Measurements from ENCODE around the gene CDC6. TPM values are rescaled to one million over a fixed set of nuclear protein-coding genes. Genes with fewer than 3 reads are reported as not detected.
A peak's percentile ranks its signal among the peaks of the same experiment; 100 is the strongest.

Gene CDC6
- total RNA-seq, 3 donors from 2014 or later: 0.29 to 0.98 (median 0.80) TPM

DNA sequence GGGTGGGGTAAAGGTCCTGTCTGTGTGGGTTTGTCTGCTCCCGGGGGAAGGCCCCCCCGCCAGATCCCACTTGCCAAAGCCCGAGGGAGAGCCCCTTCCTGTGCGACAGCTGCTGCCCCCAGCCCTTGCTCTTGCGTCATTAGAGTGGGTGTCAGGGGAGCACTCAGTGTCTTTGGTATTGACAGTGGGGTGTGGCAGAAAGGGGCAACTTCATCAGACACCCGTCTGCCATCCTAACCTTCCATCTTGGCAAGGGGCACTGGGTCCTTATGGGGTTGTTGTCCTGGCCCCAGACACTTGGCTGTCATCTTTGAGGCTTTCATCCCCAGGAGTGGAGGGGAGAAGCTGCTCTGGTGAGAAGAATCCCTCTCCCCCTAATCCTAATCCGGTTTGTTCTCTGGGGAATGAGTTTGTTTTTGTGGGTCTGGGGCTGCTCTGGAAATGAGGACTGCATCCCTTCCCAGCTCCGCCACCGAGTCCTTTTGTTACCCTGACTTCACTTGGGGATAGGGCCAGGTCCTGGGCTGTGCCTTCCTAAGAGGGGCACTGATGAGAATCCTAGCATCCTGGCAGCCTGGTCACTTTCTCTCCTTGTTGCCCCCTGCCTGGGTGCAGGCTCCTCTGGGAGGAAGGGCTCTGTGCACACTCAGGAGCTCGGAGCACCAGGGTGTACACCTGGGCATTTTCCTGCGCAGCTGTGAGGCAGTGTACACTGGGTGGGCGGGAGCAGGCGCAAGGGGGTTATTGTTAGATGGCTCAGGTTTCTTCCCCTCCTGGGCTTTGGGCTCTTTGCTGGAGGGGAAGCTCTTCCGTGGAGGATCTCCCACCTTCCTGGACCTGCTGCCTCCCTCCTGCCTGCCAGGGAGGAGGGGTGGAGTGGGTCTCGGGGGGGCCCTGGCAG lies 55.8 kb downstream of the CDC6 start:
- Histone ChIP-seq H3K27me3 (no peaks in the 10 kb centered on the region), H3K36me3 (no peaks in the 10 kb centered on the region), H3K9me3 (no peaks in the 10 kb centered on the region), H3K4me1 (peaks cover 21 to 47% of the 10 kb centered on the region in 2 donors), H3K4me3 (peak overlapping the region; percentile 67 to 89 (median 81)), H3K27ac (peak overlapping the region; percentile 97 to 98)
- DNase-seq (ENCODE audit: low spot score in 2 of 2): no peak
- intact Hi-C loops (cut with DNase I; ENCODE audit: low total_unique reads): no loop called here
- TF ChIP-seq POLR2A (IDR thresholded peaks at IDR 0.05) (no peak), CTCF (IDR thresholded peaks at IDR 0.05) (no peak), POLR2AphosphoS5 (IDR thresholded peaks at IDR 0.05) (peak in 1 of 3 donors; percentile 47)

GRCh38 chr17:40344421-40345160 lies 56.9 kb downstream of the CDC6 start:
- no peak for TF ChIP-seq POLR2AphosphoS5 (IDR thresholded peaks at IDR 0.05)
- TF ChIP-seq CTCF (IDR thresholded peaks at IDR 0.05): no peak
- no peak for TF ChIP-seq POLR2A (IDR thresholded peaks at IDR 0.05)
- intact Hi-C loops (cut with DNase I; ENCODE audit: low total_unique reads): no loop called here
- Histone ChIP-seq H3K4me3 (peak overlapping the region; percentile 67 to 89 (median 81)), H3K4me1 (peaks cover 27 to 58% of the 10 kb centered on the region in 2 donors), H3K9me3 (no peaks in the 10 kb centered on the region), H3K27ac (peak overlapping the region; percentile 97 to 98), H3K36me3 (no peaks in the 10 kb centered on the region), H3K27me3 (no peaks in the 10 kb centered on the region)
- DNase-seq (ENCODE audit: low spot score in 2 of 2): no peak

DNA sequence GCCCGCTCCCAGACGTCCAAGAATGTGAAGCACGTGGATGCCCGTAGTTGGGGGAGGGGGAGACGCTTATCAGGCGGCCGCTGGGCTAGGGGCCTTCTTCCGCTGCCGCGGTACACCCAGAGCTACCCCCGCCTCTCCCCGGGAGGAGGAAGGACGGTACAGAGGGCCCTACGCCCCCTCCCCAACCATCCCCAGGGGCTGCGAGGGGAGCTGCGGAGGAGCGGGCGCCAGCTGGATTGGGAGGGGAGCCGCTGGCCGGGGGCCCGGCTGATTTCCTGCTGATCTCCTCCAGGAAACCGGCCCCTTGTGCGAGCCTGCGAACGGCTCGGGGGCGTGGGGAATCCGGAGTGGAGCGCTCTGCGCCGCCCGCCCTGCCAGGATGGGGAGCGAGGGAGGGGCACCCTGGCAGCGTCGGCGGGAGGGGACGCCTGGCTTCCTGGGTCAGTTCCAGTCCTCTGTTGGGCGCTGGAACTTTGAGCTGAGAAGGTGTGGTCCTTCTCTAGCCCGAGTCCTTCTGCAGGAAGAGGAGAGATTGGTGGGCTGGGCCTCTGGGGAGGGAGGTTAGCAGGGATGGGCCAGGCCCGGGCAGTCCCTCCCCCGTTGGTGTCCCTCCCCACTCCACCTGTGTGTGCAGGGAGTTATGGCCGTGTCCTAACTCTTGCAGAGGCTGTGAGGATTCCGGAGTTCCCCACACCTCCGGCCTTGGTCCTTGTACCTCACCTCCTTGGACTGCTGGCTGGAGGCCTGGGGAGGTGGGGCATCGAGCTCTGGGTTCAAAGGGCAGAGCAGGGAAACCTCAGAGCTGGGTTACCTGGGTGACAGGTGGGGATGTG lies 57.7 kb downstream of the CDC6 start:
- H3K9me3 ChIP-seq: no peaks in the 10 kb centered on the region
- H3K27me3 ChIP-seq: no peaks in the 10 kb centered on the region
- peak overlapping the region; percentile 97 to 98 for H3K27ac ChIP-seq
- intact Hi-C loops (cut with DNase I; ENCODE audit: low total_unique reads): no loop called here
- TF ChIP-seq POLR2AphosphoS5 (IDR thresholded peaks at IDR 0.05) (peak; percentile 26 to 42 (median 35)), POLR2A (IDR thresholded peaks at IDR 0.05) (no peak)
- no peaks in the 10 kb centered on the region for H3K36me3 ChIP-seq
- DNase-seq (ENCODE audit: low spot score in 2 of 2): peak in 1 of 2 donors; percentile 75
- H3K4me3 ChIP-seq: peak overlapping the region; percentile 67 to 89 (median 81)
- peaks cover 31 to 65% of the 10 kb centered on the region in 2 donors for H3K4me1 ChIP-seq

DNA sequence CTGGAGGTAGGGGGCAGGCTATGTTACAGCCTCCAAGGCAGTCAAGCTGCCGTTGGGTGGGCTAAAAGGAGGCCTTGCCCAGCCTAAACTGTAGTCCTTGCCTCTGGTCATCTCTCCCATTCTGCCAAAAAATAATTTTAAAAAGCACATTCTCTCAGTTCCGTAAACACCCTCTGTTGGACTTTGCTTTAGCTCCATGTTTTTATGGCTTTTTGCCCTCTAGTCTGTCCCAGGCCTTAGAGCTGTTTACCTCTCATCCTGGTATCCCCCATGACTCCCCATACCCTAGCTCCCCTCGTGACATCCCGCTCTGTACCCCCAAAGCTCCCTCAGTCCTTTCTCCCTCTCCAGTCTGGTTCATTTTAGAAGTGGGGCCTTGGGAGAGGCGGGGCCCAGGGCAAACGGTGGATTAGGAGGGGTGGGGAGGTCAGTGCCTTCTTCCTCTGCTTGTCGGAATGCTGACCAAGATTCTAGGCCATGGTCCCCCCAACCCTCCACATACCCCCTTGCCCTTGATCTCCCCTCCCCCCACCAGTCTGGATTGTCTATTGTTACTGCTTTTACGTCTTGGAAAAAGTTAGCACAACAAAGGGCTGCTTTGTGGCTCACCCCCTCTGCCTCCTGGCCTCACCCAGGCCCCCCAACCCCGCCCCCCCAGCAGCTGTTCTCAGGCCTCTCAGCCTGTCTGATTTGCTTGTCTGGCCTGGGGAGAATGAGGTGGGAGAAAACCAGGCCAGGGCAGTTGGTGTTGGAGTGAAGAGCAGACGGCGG lies 58.5 kb downstream of the CDC6 start:
- no peak for DNase-seq (ENCODE audit: low spot score in 2 of 2)
- intact Hi-C loops (cut with DNase I; ENCODE audit: low total_unique reads): no loop called here
- H3K36me3 ChIP-seq: no peaks in the 10 kb centered on the region
- TF ChIP-seq POLR2A (IDR thresholded peaks at IDR 0.05) (no peak), CTCF (IDR thresholded peaks at IDR 0.05) (no peak)
- H3K27me3 ChIP-seq: no peaks in the 10 kb centered on the region
- peaks cover 31 to 57% of the 10 kb centered on the region in 2 donors for H3K4me1 ChIP-seq
- H3K27ac ChIP-seq: peak overlapping the region; percentile 97 to 98
- peak overlapping the region; percentile 67 to 89 (median 81) for H3K4me3 ChIP-seq
- H3K9me3 ChIP-seq: no peaks in the 10 kb centered on the region

All from breast epithelium (tissue), 4 donors.